Measurements from ENCODE around the gene RLN3.

The RLN3 gene

DNA sequence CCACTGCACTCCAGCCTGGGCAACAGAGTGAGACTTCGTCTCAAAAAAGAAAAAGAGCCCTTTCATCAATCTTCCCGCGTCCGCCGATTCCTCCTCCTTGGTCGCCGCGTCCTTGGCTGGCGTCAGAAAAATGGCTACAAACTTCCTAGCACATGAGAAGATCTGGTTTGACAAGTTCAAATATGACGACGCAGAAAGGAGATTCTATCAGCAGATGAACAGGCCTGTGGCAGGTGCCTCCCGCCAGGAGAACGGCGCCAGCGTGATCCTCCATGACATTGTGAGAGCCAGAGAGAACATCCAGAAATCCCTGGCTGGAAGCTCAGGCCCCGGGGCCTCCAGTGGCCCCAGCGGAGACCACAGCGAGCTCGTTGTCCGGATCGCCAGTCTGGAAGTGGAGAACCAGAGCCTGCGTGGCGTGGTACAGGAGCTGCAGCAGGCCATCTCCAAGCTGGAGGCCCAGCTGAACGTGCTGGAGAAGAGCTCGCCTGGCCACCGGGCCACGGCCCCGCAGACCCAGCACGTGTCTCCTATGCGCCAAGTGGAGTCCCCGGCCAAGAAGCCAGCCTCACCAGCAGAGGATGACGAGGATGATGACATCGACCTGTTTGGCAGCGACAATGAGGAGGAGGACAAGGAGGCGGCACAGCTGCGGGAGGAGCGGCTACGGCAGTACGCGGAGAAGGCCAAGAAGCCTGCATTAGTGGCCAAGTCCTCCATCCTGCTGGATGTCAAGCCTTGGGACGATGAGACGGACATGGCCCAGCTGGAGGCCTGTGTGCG lies 42.5 kb downstream of the RLN3 start:
- Histone ChIP-seq H3K4me3 (ENCODE audit: low read length, poor library complexity, severe bottlenecking) (no peak overlapping the region), H3K9me2 (replicated peaks; ENCODE audit: low read depth, low read length) (no peaks in the 10 kb centered on the region), H3K36me3 (ENCODE audit: insufficient read depth, low read length) (no peaks in the 10 kb centered on the region), H3K9ac (ENCODE audit: low read depth, low read length, poor library complexity, severe bottlenecking) (no peak overlapping the region), H3K9me3 (ENCODE audit: insufficient read depth, low read depth, low read length) (no peaks in the 10 kb centered on the region), H2AFZ (ENCODE audit: low read length) (no peak overlapping the region), H3F3A (ENCODE audit: low read depth) (no peaks in the 10 kb centered on the region), H4K20me1 (ENCODE audit: insufficient read depth, low read length, poor library complexity, severe bottlenecking) (no peaks in the 10 kb centered on the region), H3K79me2 (ENCODE audit: insufficient read depth, low read length) (peaks cover 8% of the 10 kb centered on the region; the same call in 1 of the 2 replicates), H3K4me2 (ENCODE audit: low read depth, low read length, poor library complexity, severe bottlenecking) (no peak overlapping the region), H3K27me3 (ENCODE audit: insufficient read depth, low read length, poor library complexity, severe bottlenecking) (no peaks in the 10 kb centered on the region), H3K4me1 (ENCODE audit: insufficient read depth, low read length, poor library complexity, severe bottlenecking) (peaks cover 17% of the 10 kb centered on the region)
- no peak for TF ChIP-seq EZH2phosphoT487 (IDR thresholded peaks at IDR 0.05; ENCODE audit: borderline replicate concordance)
- TF ChIP-seq, protein P1, sequence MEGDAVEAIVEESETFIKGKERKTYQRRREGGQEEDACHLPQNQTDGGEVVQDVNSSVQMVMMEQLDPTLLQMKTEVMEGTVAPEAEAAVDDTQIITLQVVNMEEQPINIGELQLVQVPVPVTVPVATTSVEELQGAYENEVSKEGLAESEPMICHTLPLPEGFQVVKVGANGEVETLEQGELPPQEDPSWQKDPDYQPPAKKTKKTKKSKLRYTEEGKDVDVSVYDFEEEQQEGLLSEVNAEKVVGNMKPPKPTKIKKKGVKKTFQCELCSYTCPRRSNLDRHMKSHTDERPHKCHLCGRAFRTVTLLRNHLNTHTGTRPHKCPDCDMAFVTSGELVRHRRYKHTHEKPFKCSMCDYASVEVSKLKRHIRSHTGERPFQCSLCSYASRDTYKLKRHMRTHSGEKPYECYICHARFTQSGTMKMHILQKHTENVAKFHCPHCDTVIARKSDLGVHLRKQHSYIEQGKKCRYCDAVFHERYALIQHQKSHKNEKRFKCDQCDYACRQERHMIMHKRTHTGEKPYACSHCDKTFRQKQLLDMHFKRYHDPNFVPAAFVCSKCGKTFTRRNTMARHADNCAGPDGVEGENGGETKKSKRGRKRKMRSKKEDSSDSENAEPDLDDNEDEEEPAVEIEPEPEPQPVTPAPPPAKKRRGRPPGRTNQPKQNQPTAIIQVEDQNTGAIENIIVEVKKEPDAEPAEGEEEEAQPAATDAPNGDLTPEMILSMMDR (conservative IDR thresholded peaks at IDR 0.05; ENCODE audit: low read length): no peak

DNA sequence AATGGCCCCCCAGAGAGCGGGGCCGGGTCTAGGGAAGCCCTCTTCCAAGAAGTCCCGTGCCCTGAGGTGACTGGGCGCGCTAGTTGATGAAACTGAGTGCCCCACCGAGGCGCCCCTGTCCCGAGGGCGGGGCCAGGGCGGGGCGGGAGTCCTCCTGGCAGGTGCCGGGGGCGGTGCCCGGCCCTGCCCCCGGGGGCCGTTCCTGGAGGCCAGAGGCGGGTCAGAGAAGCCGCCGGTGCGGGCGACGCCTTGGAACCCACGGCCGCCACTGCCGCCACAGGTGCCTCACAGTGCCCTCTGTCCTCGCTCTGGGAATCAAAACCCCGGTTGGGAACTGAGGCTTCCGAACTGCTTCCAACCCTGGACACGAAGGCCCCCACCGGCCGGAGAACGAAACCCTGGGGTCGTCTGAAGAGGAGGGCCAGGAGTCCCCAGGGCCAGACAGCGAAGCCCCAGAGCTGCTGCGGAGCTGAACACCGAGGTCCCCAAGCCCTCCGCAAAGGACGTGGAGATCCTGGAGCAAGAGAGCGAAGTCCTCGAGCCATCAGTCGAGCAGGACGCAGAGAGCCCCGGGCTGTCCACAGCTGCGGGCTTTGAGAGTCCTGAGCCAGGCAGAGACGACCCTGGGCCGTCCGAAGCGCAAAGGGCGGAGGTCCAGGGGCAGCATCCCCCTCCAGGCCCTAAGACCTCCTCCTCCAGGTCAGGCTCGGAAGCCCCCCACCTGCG lies 44.8 kb downstream of the RLN3 start, which contains the start of gene MISP3:
TSS of gene MISP3 (plus strand) at position 252 of the 726 bp plus-strand sequence. CDS start 524 bp downstream, outside the sequence.
- peak within 1 kb of the TSS; percentile 79 for H3K9ac ChIP-seq (ENCODE audit: low read depth, low read length, poor library complexity, severe bottlenecking)
- H3K9me2 ChIP-seq (replicated peaks; ENCODE audit: low read depth, low read length): no peaks in the 10 kb centered on the region
- H3K27me3 ChIP-seq (ENCODE audit: insufficient read depth, low read length, poor library complexity, severe bottlenecking): no peaks in the 10 kb centered on the region
- H3K4me3 ChIP-seq (ENCODE audit: low read length, poor library complexity, severe bottlenecking): peak within 1 kb of the TSS; percentile 84
- H4K20me1 ChIP-seq (ENCODE audit: insufficient read depth, low read length, poor library complexity, severe bottlenecking): no peaks in the 10 kb centered on the region
- no peaks in the 10 kb centered on the region for H3K36me3 ChIP-seq (ENCODE audit: insufficient read depth, low read length)
- peaks cover 8% of the 10 kb centered on the region; the same call in 1 of the 2 replicates for H3K79me2 ChIP-seq (ENCODE audit: insufficient read depth, low read length)
- TF ChIP-seq, protein P1 (conservative IDR thresholded peaks at IDR 0.05; ENCODE audit: low read length): no peak
- no peak for TF ChIP-seq EZH2phosphoT487 (IDR thresholded peaks at IDR 0.05; ENCODE audit: borderline replicate concordance)
- no peaks in the 10 kb centered on the region for H3K9me3 ChIP-seq (ENCODE audit: insufficient read depth, low read depth, low read length)
- peaks cover 17% of the 10 kb centered on the region for H3K4me1 ChIP-seq (ENCODE audit: insufficient read depth, low read length, poor library complexity, severe bottlenecking)
- peak within 1 kb of the TSS; percentile 95 for H2AFZ ChIP-seq (ENCODE audit: low read length)
- H3K4me2 ChIP-seq (ENCODE audit: low read depth, low read length, poor library complexity, severe bottlenecking): peak within 1 kb of the TSS; percentile 97
- no peaks in the 10 kb centered on the region for H3F3A ChIP-seq (ENCODE audit: low read depth)

DNA sequence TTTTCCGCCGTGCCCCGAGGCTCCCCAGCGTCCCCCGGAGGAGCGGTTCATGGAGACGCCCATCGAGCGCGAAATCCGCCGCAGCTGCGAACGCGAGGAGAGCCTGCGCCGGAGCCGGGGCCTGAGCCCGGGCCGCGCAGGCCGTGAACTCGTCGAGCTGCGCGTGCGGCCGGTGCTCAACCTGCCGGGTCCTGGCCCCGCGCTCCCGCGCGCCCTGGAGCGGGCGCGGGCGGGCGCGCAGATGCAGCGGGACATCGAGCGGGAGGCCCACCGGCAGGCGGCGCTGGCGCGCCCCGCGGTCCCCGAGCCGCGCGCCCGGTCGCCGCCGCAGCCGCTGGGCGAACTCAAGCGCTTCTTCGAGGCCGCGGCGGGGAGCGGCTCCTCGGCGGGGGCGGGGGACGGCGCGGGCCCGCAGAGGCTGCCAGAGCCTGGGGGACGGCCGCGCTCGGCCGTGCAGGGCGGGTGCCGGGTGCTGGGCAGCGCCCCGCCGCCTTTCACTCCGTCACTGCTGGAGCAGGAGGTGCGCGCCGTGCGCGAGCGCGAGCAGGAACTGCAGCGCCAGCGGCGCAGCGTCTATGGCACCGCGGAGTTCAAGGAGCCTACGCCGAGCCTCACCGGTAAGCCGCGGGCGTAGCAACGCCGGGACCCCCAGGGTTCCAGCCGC lies 45.4 kb downstream of the RLN3 start:
- no peaks in the 10 kb centered on the region for H4K20me1 ChIP-seq (ENCODE audit: insufficient read depth, low read length, poor library complexity, severe bottlenecking)

More for the DNA sequence above, 45.4 kb downstream of the RLN3 start:
- Histone ChIP-seq H3K79me2 (ENCODE audit: insufficient read depth, low read length) (peaks cover 8% of the 10 kb centered on the region; the same call in 1 of the 2 replicates), H3K9ac (ENCODE audit: low read depth, low read length, poor library complexity, severe bottlenecking) (peak overlapping the region; percentile 79), H3K9me2 (replicated peaks; ENCODE audit: low read depth, low read length) (no peaks in the 10 kb centered on the region), H3K9me3 (ENCODE audit: insufficient read depth, low read depth, low read length) (no peaks in the 10 kb centered on the region), H3K4me2 (ENCODE audit: low read depth, low read length, poor library complexity, severe bottlenecking) (peak overlapping the region; percentile 97), H2AFZ (ENCODE audit: low read length) (peak overlapping the region; percentile 95), H3K36me3 (ENCODE audit: insufficient read depth, low read length) (no peaks in the 10 kb centered on the region), H3F3A (ENCODE audit: low read depth) (no peaks in the 10 kb centered on the region), H3K27me3 (ENCODE audit: insufficient read depth, low read length, poor library complexity, severe bottlenecking) (no peaks in the 10 kb centered on the region), H3K4me3 (ENCODE audit: low read length, poor library complexity, severe bottlenecking) (peak overlapping the region; percentile 84), H3K4me1 (ENCODE audit: insufficient read depth, low read length, poor library complexity, severe bottlenecking) (peaks cover 17% of the 10 kb centered on the region)
- TF ChIP-seq, protein P1 (conservative IDR thresholded peaks at IDR 0.05; ENCODE audit: low read length): no peak; the same call in none of the 2 replicates
- TF ChIP-seq EZH2phosphoT487 (IDR thresholded peaks at IDR 0.05; ENCODE audit: borderline replicate concordance): no peak

All from Loucy (cell line).